HepG2 (cell line): ENCODE measurements around the gene BCCIP. TPM values are rescaled to one million over a fixed set of nuclear protein-coding genes. Genes with fewer than 3 reads are reported as not detected.

ENCODE experiments used
- ARNT ChIP-seq: fragments of 450-650 bp; IDR thresholded peaks from 2 replicates; pipeline ENCODE4 v1.6.1; 2017
- BRF2 ChIP-seq: sonication (generic); formaldehyde crosslinking; IDR thresholded peaks from 2 replicates; pipeline ENCODE4 v1.8.1; 2022; ENCODE audit warnings: mild to moderate bottlenecking, missing genetic modification reagents
- CEBPZ ChIP-seq: IDR thresholded peaks from 2 replicates; pipeline ENCODE4 v1.6.1; 2012; ENCODE audit warnings: low read length, improper control_type of control experiment
- E2F5 ChIP-seq: sonication (generic); formaldehyde crosslinking; conservative IDR thresholded peaks from 2 replicates; pipeline ENCODE4 v1.4.0; 2020; ENCODE audit warnings: missing genetic modification reagents
- FUBP1 ChIP-seq: sonication (generic); formaldehyde crosslinking; IDR thresholded peaks from 2 replicates; pipeline ENCODE4 v1.5.1; 2020; ENCODE audit warnings: missing genetic modification reagents, mild to moderate bottlenecking, borderline replicate concordance
- GATA4 ChIP-seq: sonication (generic); IDR thresholded peaks from 2 replicates; pipeline ENCODE4 v1.6.1; 2016; ENCODE audit warnings: antibody characterized with exemption, low read depth, borderline replicate concordance
- HOXD1 ChIP-seq: sonication (generic); formaldehyde crosslinking; IDR thresholded peaks from 2 replicates; pipeline ENCODE4 v1.5.0; 2020; ENCODE audit warnings: missing genetic modification reagents
- MEIS1 ChIP-seq: sonication (generic); formaldehyde crosslinking; IDR thresholded peaks from 2 replicates; pipeline ENCODE4 v1.9.0; 2021; ENCODE audit warnings: mild to moderate bottlenecking, missing genetic modification reagents, moderate library complexity, borderline replicate concordance
- MNT ChIP-seq: fragments of 450-650 bp; IDR thresholded peaks from 2 replicates; pipeline ENCODE4 v1.6.1; 2016
- PLSCR1 ChIP-seq: sonication (generic); formaldehyde crosslinking; IDR thresholded peaks from 2 replicates; pipeline ENCODE4 v1.5.0; 2020; ENCODE audit warnings: missing genetic modification reagents, mild to moderate bottlenecking, borderline replicate concordance
- TERF1 ChIP-seq: sonication (generic); formaldehyde crosslinking; IDR thresholded peaks from 2 replicates; pipeline ENCODE4 v1.8.0; 2022; ENCODE audit warnings: mild to moderate bottlenecking, missing genetic modification reagents, moderate library complexity
- ZNF326 ChIP-seq: sonication (generic); formaldehyde crosslinking; IDR thresholded peaks from 2 replicates; pipeline ENCODE4 v1.4.0; 2020; ENCODE audit warnings: missing genetic modification reagents, borderline replicate concordance
- ZNF335 ChIP-seq: sonication (generic); formaldehyde crosslinking; IDR thresholded peaks from 2 replicates; pipeline ENCODE4 v1.4.0; 2020; ENCODE audit warnings: missing genetic modification reagents
- ZNF446 ChIP-seq: sonication (generic); formaldehyde crosslinking; IDR thresholded peaks from 2 replicates; pipeline ENCODE4 v1.5.0; 2020; ENCODE audit warnings: mild to moderate bottlenecking, missing genetic modification reagents
- ZNF607 ChIP-seq: sonication (generic); formaldehyde crosslinking; IDR thresholded peaks from 2 replicates; pipeline ENCODE4 v1.5.1; 2020; ENCODE audit warnings: missing genetic modification reagents, mild to moderate bottlenecking, borderline replicate concordance
- ZNF737 ChIP-seq: sonication (generic); formaldehyde crosslinking; IDR thresholded peaks from 2 replicates; pipeline ENCODE4 v1.5.0; 2020; ENCODE audit warnings: missing genetic modification reagents, mild to moderate bottlenecking, borderline replicate concordance
- polyA plus RNA-seq, 8 experiments: library from polyadenylated mRNA; depleted of rRNA in 3 of 8; stranded (reverse) in 7 of 8; unstranded in 1 of 8; fragments of >200 nt; fragmentation: Illumina TruSeq in 4 of 8; extraction: Trizol in 4 of 8; gene quantifications; 2 replicates each; pipeline versions ENCODE4 v1.2.1 to v1.2.3, GENCODE V29; 2011 to 2016; ENCODE audit warnings: low read depth in 4 of 8, missing spikeins in 1 of 8, mixed read lengths in 1 of 8; ENCODE audit not compliant: insufficient read depth in 1 of 8
- total RNA-seq, 5 experiments: library from RNA; depleted of rRNA; stranded (reverse); fragments of >200 nt; fragmentation: Illumina TruSeq; extraction: Trizol; gene quantifications; 2 replicates each; pipeline ENCODE4 v1.2.3, GENCODE V29; 2016; ENCODE audit warnings: low read depth in 1 of 5

BCCIP gene
- total and polyA plus RNA-seq, 2 of the 13 experiments (the other 11 are each of a cell fraction or from before 2014, with no cell fraction given), result 37.0 to 132 TPM

- TF ChIP-seq CEBPZ, result no peak
- TF ChIP-seq MEIS1 (CRISPR knock-in tag), result peak; percentile 92
- no peak for TF ChIP-seq ZNF607 (CRISPR knock-in tag)
- no peak for TF ChIP-seq E2F5 (CRISPR knock-in tag)
- TF ChIP-seq BRF2 (CRISPR knock-in tag), result no peak
- no peak for TF ChIP-seq ZNF446 (CRISPR knock-in tag)
- TF ChIP-seq ZNF737, result peak; percentile 23; the same call in 1 of the 2 replicates
- TF ChIP-seq MNT, result no peak
- no peak for TF ChIP-seq ARNT
- no peak for TF ChIP-seq PLSCR1
- no peak for TF ChIP-seq ZNF326
- peak; percentile 76 for TF ChIP-seq HOXD1 (CRISPR knock-in tag)
- no peak for TF ChIP-seq TERF1 (CRISPR knock-in tag)
- peak; percentile 78; the same call in 1 of the 2 replicates for TF ChIP-seq FUBP1
- TF ChIP-seq GATA4, result no peak
- peak; percentile 54; the same call in 1 of the 2 replicates for TF ChIP-seq ZNF335 (CRISPR knock-in tag)
Observed at GRCh38 chr10:125792342-125793300, 30.7 kb upstream of the BCCIP start (continued).
